Measurements from ENCODE around the gene SUMF2.

SUMF2 gene

GRCh38 chr7:56115852-56116538, 51.9 kb downstream of the SUMF2 start, which contains the start of gene NUPR2:
TSS of gene NUPR2 (minus strand) at chr7:56116417. CDS start at chr7:56116314, 103 bp downstream.
- no peak within 1 kb of the TSS for H3K9ac ChIP-seq (ENCODE audit: low read length)
- no peaks in the 10 kb centered on the region for H3F3A ChIP-seq (ENCODE audit: insufficient read depth)
- no peak within 1 kb of the TSS for H3K4me2 ChIP-seq (ENCODE audit: low read depth, low read length, poor library complexity, severe bottlenecking)
- H3K9me2 ChIP-seq (replicated peaks; ENCODE audit: insufficient read depth, low read length): no peaks in the 10 kb centered on the region
- H3K4me3 ChIP-seq (ENCODE audit: insufficient read depth, low read length, poor library complexity, severe bottlenecking): no peak within 1 kb of the TSS
- TF ChIP-seq CTCF (IDR thresholded peaks at IDR 0.05; ENCODE audit: insufficient read depth, low read length, poor library complexity, severe bottlenecking): no peak
- no peak for TF ChIP-seq EZH2phosphoT487 (conservative IDR thresholded peaks at IDR 0.05; ENCODE audit: low read length)
- no peaks in the 10 kb centered on the region for H3K36me3 ChIP-seq (ENCODE audit: low read length)
- H3K27me3 ChIP-seq (ENCODE audit: low read length): no peaks in the 10 kb centered on the region
- H3K27ac ChIP-seq (ENCODE audit: low read depth, low read length): no peak within 1 kb of the TSS
- H3K9me3 ChIP-seq (ENCODE audit: insufficient read depth, low read length): no peaks in the 10 kb centered on the region
- no peaks in the 10 kb centered on the region for H3K79me2 ChIP-seq (ENCODE audit: insufficient read depth, low read length)
- no peaks in the 10 kb centered on the region for H4K20me1 ChIP-seq (ENCODE audit: low read depth, low read length)
- H2AFZ ChIP-seq (ENCODE audit: low read depth, low read length, severe bottlenecking): no peak within 1 kb of the TSS

GRCh38 chr7:56121440-56121839, 57.4 kb downstream of the SUMF2 start:
- Histone ChIP-seq H3K9me3 (ENCODE audit: insufficient read depth, low read length) (no peaks in the 10 kb centered on the region), H3K4me3 (ENCODE audit: insufficient read depth, low read length, poor library complexity, severe bottlenecking) (no peak overlapping the region), H3K9me2 (replicated peaks; ENCODE audit: insufficient read depth, low read length) (no peaks in the 10 kb centered on the region), H3K9ac (ENCODE audit: low read length) (no peak overlapping the region), H2AFZ (ENCODE audit: low read depth, low read length, severe bottlenecking) (no peak overlapping the region), H3K4me2 (ENCODE audit: low read depth, low read length, poor library complexity, severe bottlenecking) (no peak overlapping the region), H3K36me3 (ENCODE audit: low read length) (no peaks in the 10 kb centered on the region), H3K79me2 (ENCODE audit: insufficient read depth, low read length) (no peaks in the 10 kb centered on the region), H3K27me3 (ENCODE audit: low read length) (no peaks in the 10 kb centered on the region), H3F3A (ENCODE audit: insufficient read depth) (peaks cover 5% of the 10 kb centered on the region; the same call in 1 of the 2 replicates), H4K20me1 (ENCODE audit: low read depth, low read length) (no peaks in the 10 kb centered on the region), H3K27ac (ENCODE audit: low read depth, low read length) (no peak overlapping the region)
- TF ChIP-seq CTCF (IDR thresholded peaks at IDR 0.05; ENCODE audit: insufficient read depth, low read length, poor library complexity, severe bottlenecking) (no peak), EZH2phosphoT487 (conservative IDR thresholded peaks at IDR 0.05; ENCODE audit: low read length) (no peak)

DNA sequence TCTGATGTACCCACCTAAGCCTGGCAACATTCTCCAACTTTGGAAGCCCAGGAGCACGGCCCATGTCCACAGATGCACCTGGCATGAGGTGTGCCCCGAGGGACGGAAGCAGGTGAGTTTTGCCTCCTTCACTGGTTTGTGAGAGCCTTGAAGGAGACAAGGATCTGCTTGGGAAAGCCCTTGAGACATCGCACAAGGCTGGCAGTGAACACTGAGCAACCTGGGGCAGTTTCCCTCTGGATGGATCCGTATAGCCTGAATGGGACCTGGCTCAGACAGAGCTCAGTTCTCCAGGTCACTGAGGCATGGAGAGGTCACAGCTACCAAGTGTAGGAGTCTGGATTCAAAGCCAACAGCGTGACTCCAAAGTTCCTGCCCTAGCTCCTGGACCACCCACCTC, 60.9 kb downstream of the SUMF2 start:
- Histone ChIP-seq H3F3A (ENCODE audit: insufficient read depth) (peaks cover 6% of the 10 kb centered on the region; the same call in 1 of the 2 replicates), H3K9me3 (ENCODE audit: insufficient read depth, low read length) (no peaks in the 10 kb centered on the region), H3K4me2 (ENCODE audit: low read depth, low read length, poor library complexity, severe bottlenecking) (no peak overlapping the region), H3K27me3 (ENCODE audit: low read length) (no peaks in the 10 kb centered on the region), H3K27ac (ENCODE audit: low read depth, low read length) (no peak overlapping the region), H3K9me2 (replicated peaks; ENCODE audit: insufficient read depth, low read length) (no peaks in the 10 kb centered on the region), H2AFZ (ENCODE audit: low read depth, low read length, severe bottlenecking) (no peak overlapping the region), H3K79me2 (ENCODE audit: insufficient read depth, low read length) (no peaks in the 10 kb centered on the region), H3K9ac (ENCODE audit: low read length) (no peak overlapping the region), H3K4me3 (ENCODE audit: insufficient read depth, low read length, poor library complexity, severe bottlenecking) (no peak overlapping the region), H3K36me3 (ENCODE audit: low read length) (no peaks in the 10 kb centered on the region), H4K20me1 (ENCODE audit: low read depth, low read length) (no peaks in the 10 kb centered on the region)
- no peak for TF ChIP-seq CTCF (IDR thresholded peaks at IDR 0.05; ENCODE audit: insufficient read depth, low read length, poor library complexity, severe bottlenecking)
- no peak for TF ChIP-seq EZH2phosphoT487 (conservative IDR thresholded peaks at IDR 0.05; ENCODE audit: low read length)
